Measurements from ENCODE around the gene MR1.

MR1 gene

GRCh38 chr1:181049378-181049777 lies 15.6 kb downstream of the MR1 start:
- no peak overlapping the region for H2AFZ ChIP-seq (ENCODE audit: low read length)
- no peak overlapping the region for H3K4me2 ChIP-seq (ENCODE audit: low read depth, low read length, poor library complexity, severe bottlenecking)
- H3K36me3 ChIP-seq (ENCODE audit: insufficient read depth, low read length), result no peaks in the 10 kb centered on the region
- no peaks in the 10 kb centered on the region for H3K9me2 ChIP-seq (replicated peaks; ENCODE audit: low read depth, low read length)
- H3F3A ChIP-seq (ENCODE audit: low read depth), result no peaks in the 10 kb centered on the region
- no peak overlapping the region for H3K9ac ChIP-seq (ENCODE audit: low read depth, low read length, poor library complexity, severe bottlenecking)
- H3K79me2 ChIP-seq (ENCODE audit: insufficient read depth, low read length), result peaks cover 5% of the 10 kb centered on the region; the same call in 1 of the 2 replicates
- H4K20me1 ChIP-seq (ENCODE audit: insufficient read depth, low read length, poor library complexity, severe bottlenecking), result no peaks in the 10 kb centered on the region
- H3K4me3 ChIP-seq (ENCODE audit: low read length, poor library complexity, severe bottlenecking), result no peak overlapping the region
- H3K4me1 ChIP-seq (ENCODE audit: insufficient read depth, low read length, poor library complexity, severe bottlenecking), result peaks cover 12% of the 10 kb centered on the region
- no peaks in the 10 kb centered on the region for H3K9me3 ChIP-seq (ENCODE audit: insufficient read depth, low read depth, low read length)
- H3K27me3 ChIP-seq (ENCODE audit: insufficient read depth, low read length, poor library complexity, severe bottlenecking), result no peaks in the 10 kb centered on the region
- TF ChIP-seq CTCF (conservative IDR thresholded peaks at IDR 0.05; ENCODE audit: low read length), result no peak
- TF ChIP-seq EZH2phosphoT487 (IDR thresholded peaks at IDR 0.05; ENCODE audit: borderline replicate concordance), result no peak

GRCh38 chr1:181050922-181051321 lies 17.1 kb downstream of the MR1 start:
- Histone ChIP-seq H4K20me1 (ENCODE audit: insufficient read depth, low read length, poor library complexity, severe bottlenecking) (no peaks in the 10 kb centered on the region), H3K27me3 (ENCODE audit: insufficient read depth, low read length, poor library complexity, severe bottlenecking) (no peaks in the 10 kb centered on the region), H3K4me2 (ENCODE audit: low read depth, low read length, poor library complexity, severe bottlenecking) (no peak overlapping the region), H2AFZ (ENCODE audit: low read length) (no peak overlapping the region), H3F3A (ENCODE audit: low read depth) (no peaks in the 10 kb centered on the region), H3K9me2 (replicated peaks; ENCODE audit: low read depth, low read length) (no peaks in the 10 kb centered on the region), H3K9me3 (ENCODE audit: insufficient read depth, low read depth, low read length) (no peaks in the 10 kb centered on the region), H3K4me1 (ENCODE audit: insufficient read depth, low read length, poor library complexity, severe bottlenecking) (peaks cover 4% of the 10 kb centered on the region), H3K9ac (ENCODE audit: low read depth, low read length, poor library complexity, severe bottlenecking) (no peak overlapping the region), H3K36me3 (ENCODE audit: insufficient read depth, low read length) (no peaks in the 10 kb centered on the region), H3K79me2 (ENCODE audit: insufficient read depth, low read length) (no peaks in the 10 kb centered on the region), H3K4me3 (ENCODE audit: low read length, poor library complexity, severe bottlenecking) (no peak overlapping the region)
- TF ChIP-seq EZH2phosphoT487 (IDR thresholded peaks at IDR 0.05; ENCODE audit: borderline replicate concordance), result no peak
- TF ChIP-seq CTCF (conservative IDR thresholded peaks at IDR 0.05; ENCODE audit: low read length), result no peak

DNA sequence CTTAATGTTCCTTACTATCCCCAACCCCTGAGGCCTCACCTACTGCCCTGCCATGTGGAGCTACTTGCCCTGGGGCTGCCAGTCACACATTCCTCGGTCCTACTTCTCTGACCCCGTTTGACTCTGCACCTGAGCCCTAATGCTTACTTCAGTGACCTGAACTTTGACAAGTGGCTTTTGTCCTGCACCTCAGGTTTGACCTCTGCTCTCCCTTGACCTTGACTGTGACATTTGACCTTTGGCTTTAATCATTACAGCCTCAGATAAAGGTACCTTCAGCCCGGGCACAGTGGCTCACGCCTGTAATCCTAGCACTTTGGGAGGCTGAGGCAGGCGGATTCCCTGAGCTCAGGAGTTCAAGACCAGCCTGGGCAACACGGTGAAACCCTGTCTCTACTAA lies 22.8 kb downstream of the MR1 start:
- Histone ChIP-seq H3K79me2 (ENCODE audit: insufficient read depth, low read length) (no peaks in the 10 kb centered on the region), H3K9me2 (replicated peaks; ENCODE audit: low read depth, low read length) (no peaks in the 10 kb centered on the region), H4K20me1 (ENCODE audit: insufficient read depth, low read length, poor library complexity, severe bottlenecking) (no peaks in the 10 kb centered on the region), H3K4me3 (ENCODE audit: low read length, poor library complexity, severe bottlenecking) (no peak overlapping the region), H3K9me3 (ENCODE audit: insufficient read depth, low read depth, low read length) (peaks cover 6% of the 10 kb centered on the region; the same call in 1 of the 2 replicates), H3K4me1 (ENCODE audit: insufficient read depth, low read length, poor library complexity, severe bottlenecking) (peaks cover 3% of the 10 kb centered on the region), H3K9ac (ENCODE audit: low read depth, low read length, poor library complexity, severe bottlenecking) (no peak overlapping the region), H2AFZ (ENCODE audit: low read length) (no peak overlapping the region), H3K4me2 (ENCODE audit: low read depth, low read length, poor library complexity, severe bottlenecking) (no peak overlapping the region), H3K36me3 (ENCODE audit: insufficient read depth, low read length) (no peaks in the 10 kb centered on the region), H3K27me3 (ENCODE audit: insufficient read depth, low read length, poor library complexity, severe bottlenecking) (no peaks in the 10 kb centered on the region), H3F3A (ENCODE audit: low read depth) (no peaks in the 10 kb centered on the region)
- no peak for TF ChIP-seq EZH2phosphoT487 (IDR thresholded peaks at IDR 0.05; ENCODE audit: borderline replicate concordance)
- no peak for TF ChIP-seq CTCF (conservative IDR thresholded peaks at IDR 0.05; ENCODE audit: low read length)
